Psoas muscle (tissue), 8 donors: Measurements from ENCODE around the gene CLASP1. TPM values are rescaled to one million over a fixed set of nuclear protein-coding genes. Genes with fewer than 3 reads are reported as not detected.

ENCODE experiments used
- ATAC-seq, 4 donors: fragments of 200-7000 bp; cut with Tn5 transposase; one replicate each; pipeline ENCODE4 v1.9.1; 2020; ENCODE audit warnings: moderate library complexity in 3 of 4, mild to moderate bottlenecking in 2 of 4
- DNase-seq, 2 donors: peaks; one replicate each; pipeline ENCODE4 v3.0.0-alpha.2; 2020
- H3K27ac ChIP-seq: fragments of 200-600 bp; one replicate; pipeline ENCODE4 v1.8.0; 2022
- H3K27me3 ChIP-seq, 3 donors: fragments of 200-600 bp in 1 of 3; one replicate each; pipeline versions ENCODE4 v1.6.1 to v1.8.0; 2013 to 2022; ENCODE audit warnings: low read length in 2 of 3, mild to moderate bottlenecking in 2 of 3, moderate library complexity in 1 of 3; ENCODE audit not compliant: insufficient read depth in 3 of 3
- H3K36me3 ChIP-seq, 2 donors: fragments of 200-600 bp in 1 of 2; one replicate each; pipeline versions ENCODE4 v1.6.1 to v1.8.0; 2013 to 2022; ENCODE audit warnings: low read depth in 1 of 2, mild to moderate bottlenecking in 1 of 2, moderate library complexity in 1 of 2; ENCODE audit not compliant: insufficient read depth in 1 of 2
- H3K4me1 ChIP-seq: fragments of 200-600 bp; one replicate; pipeline ENCODE4 v1.8.0; 2022
- H3K4me3 ChIP-seq: fragments of 200-600 bp; one replicate; pipeline ENCODE4 v1.8.0; 2022; ENCODE audit warnings: mild to moderate bottlenecking
- H3K9me3 ChIP-seq: fragments of 200-600 bp; one replicate; pipeline ENCODE4 v1.8.0; 2022
- CTCF ChIP-seq: fragments of 200-600 bp; IDR thresholded peaks from one replicate; pipeline ENCODE4 v1.8.0; 2022; ENCODE audit warnings: antibody characterized with exemption
- WGBS, 3 donors: extraction: QIAGEN DNeasy Blood & Tissue Kit; methylation state at CpG; one replicate each; pipeline versions ENCODE4 v1.1.6 to v1.1.7; 2013; 5-methylcytosine and 5-hydroxymethylcytosine counted together
- intact Hi-C, 2 donors: fragments of 100-400 bp; cut with DNase I; formaldehyde crosslinking; loops; one replicate each; pipeline versions ENCODE4 v1.11.0 to v1.14.2; 2022
- polyA plus RNA-seq, 3 donors: library from polyadenylated mRNA; stranded (reverse); fragments of 200-250 nt; gene quantifications; one replicate each; pipeline ENCODE4 v1.2.3, GENCODE V29; 2013
- total RNA-seq, 4 donors: library from RNA; stranded (reverse); fragmentation: NEBNext Ultra II Directional in 2 of 4; extraction: Animal tissue kit (Norgen Biotek cat#: 25700) in 2 of 4; gene quantifications; one replicate each; pipeline versions ENCODE4 v1.2.1 to v1.2.4, GENCODE V29; 2021 to 2023
- donor health status: healthy with polysubstance abuse.
- donor health status: DM: no; HTN: no; CAD: no; lungs with moderate emphysema.
- donor health status: Bipolar disorder and iron deficiency.
- donor health status: healthy.
- donor health status: DM: yes; HTN: yes; CAD: no.
- donor health status: DM: no; HTN: no; CAD: no.
- donor health status: DM: no; HTN: no; CAD: no.
- donor health status: DM: yes; HTN: yes; CAD: no.

CLASP1 gene
- total and polyA plus RNA-seq, 7 donors: 11.6 to 60.7 (median 38.8) TPM

- Histone ChIP-seq H3K9me3 (no peaks in the 10 kb centered on the region), H3K4me1 (peaks cover 56% of the 10 kb centered on the region), H3K27ac (peak overlapping the region; percentile 82), H3K4me3 (peak overlapping the region; percentile 47), H3K36me3 (no peaks in the 10 kb centered on the region), H3K27me3 (no peaks in the 10 kb centered on the region)
- peak; percentile 59 for TF ChIP-seq CTCF
- intact Hi-C loops: loop anchor here in 1 of 2 donors (5.0 kb wide), 2 partner anchors 51 to 121 kb away; partner anchors contain the start of gene CLASP1
- no peak for DNase-seq
- 31 to 43% (median 35%) methylated on average over 11 of the region's 11 CpGs for WGBS, 3 donors
- ATAC-seq: peak; percentile 63 to 78 (median 66)
Observed at GRCh38 chr2:121596221-121597080, 52.8 kb downstream of the CLASP1 start.

GRCh38 chr2:121595012-121595891, 54.0 kb downstream of the CLASP1 start:
- Histone ChIP-seq H3K4me3 (peak overlapping the region; percentile 47), H3K27ac (peak overlapping the region; percentile 82), H3K27me3 (no peaks in the 10 kb centered on the region), H3K4me1 (peaks cover 46% of the 10 kb centered on the region), H3K9me3 (no peaks in the 10 kb centered on the region), H3K36me3 (no peaks in the 10 kb centered on the region)
- peak; percentile 42 to 76 (median 60) for ATAC-seq
- 57 to 66% (median 57%) methylated on average over 6 of the region's 6 CpGs for WGBS, 3 donors
- intact Hi-C loops: loop anchor here in 1 of 2 donors (5.0 kb wide), 2 partner anchors 52 to 122 kb away; partner anchors contain the start of gene CLASP1
- no peak for DNase-seq
- no peak for TF ChIP-seq CTCF

- H3K27me3 ChIP-seq: no peaks in the 10 kb centered on the region
- H3K4me3 ChIP-seq: no peak overlapping the region
- H3K36me3 ChIP-seq: no peaks in the 10 kb centered on the region
- 92 to 96% (median 94%) methylated on average over 3 of the region's 3 CpGs for WGBS, 3 donors
- TF ChIP-seq CTCF: no peak
- H3K27ac ChIP-seq: no peak overlapping the region
- H3K4me1 ChIP-seq: peaks cover 21% of the 10 kb centered on the region
- ATAC-seq (no peak), DNase-seq (no peak)
- H3K9me3 ChIP-seq: no peaks in the 10 kb centered on the region
- intact Hi-C loops: no loop called here
Observed at GRCh38 chr2:121591199-121591598, 58.1 kb downstream of the CLASP1 start.

GRCh38 chr2:121588357-121588756, 60.9 kb downstream of the CLASP1 start:
- intact Hi-C loops: no loop called here
- H3K9me3 ChIP-seq: no peaks in the 10 kb centered on the region
- DNase-seq (no peak), ATAC-seq (no peak)
- no peak overlapping the region for H3K4me3 ChIP-seq
- H3K27me3 ChIP-seq: no peaks in the 10 kb centered on the region
- TF ChIP-seq CTCF: no peak
- no peak overlapping the region for H3K27ac ChIP-seq
- peaks cover 20% of the 10 kb centered on the region for H3K4me1 ChIP-seq
- H3K36me3 ChIP-seq: no peaks in the 10 kb centered on the region
- 84 to 89% (median 89%) methylated on average over 1 of the region's 1 CpG for WGBS, 3 donors
